H9 (cell line): ENCODE results near the gene EPHB2. TPM values are rescaled to one million over a fixed set of nuclear protein-coding genes. Genes with fewer than 3 reads are reported as not detected.

Experiments used
- DNase-seq: peaks from one replicate; pipeline ENCODE4 v3.0.0-alpha.2; 2017
- H2AFZ ChIP-seq: one replicate; pipeline ENCODE4 v1.6.1; 2013; ENCODE audit warnings: mild to moderate bottlenecking, low read length, control low read depth, moderate library complexity
- H2AK5ac ChIP-seq: 2 replicates; pipeline ENCODE4 v1.6.1; 2013; ENCODE audit warnings: low read length, control low read depth, mixed read lengths; ENCODE audit not compliant: insufficient read length
- H2BK120ac ChIP-seq: one replicate; pipeline ENCODE4 v1.6.1; 2013; ENCODE audit warnings: low read depth, mild to moderate bottlenecking, low read length, control low read depth, inconsistent platforms; ENCODE audit not compliant: poor library complexity, severe bottlenecking
- H2BK12ac ChIP-seq: 2 replicates; pipeline ENCODE4 v1.6.1; 2013; ENCODE audit warnings: low read length, control low read depth, mixed read lengths, low read depth; ENCODE audit not compliant: insufficient read length
- H2BK15ac ChIP-seq: 2 replicates; pipeline ENCODE4 v1.6.1; 2013; ENCODE audit warnings: low read depth, low read length, control low read depth
- H2BK20ac ChIP-seq: one replicate; pipeline ENCODE4 v1.6.1; 2013; ENCODE audit warnings: low read depth, mild to moderate bottlenecking, low read length, control low read depth, inconsistent platforms; ENCODE audit not compliant: poor library complexity, severe bottlenecking
- H2BK5ac ChIP-seq: 2 replicates; pipeline ENCODE4 v1.6.1; 2013; ENCODE audit warnings: low read length, control low read depth, mixed read lengths; ENCODE audit not compliant: insufficient read length
- H3K14ac ChIP-seq: 2 replicates; pipeline ENCODE4 v1.6.1; 2013; ENCODE audit warnings: low read length, control low read depth; ENCODE audit not compliant: insufficient read depth
- H3K18ac ChIP-seq: 2 replicates; pipeline ENCODE4 v1.6.1; 2013; ENCODE audit warnings: low read depth, mild to moderate bottlenecking, mixed read lengths, low read length, control low read depth; ENCODE audit not compliant: insufficient read length
- H3K23ac ChIP-seq: 2 replicates; pipeline ENCODE4 v1.6.1; 2013; ENCODE audit warnings: low read length, control low read depth, mixed read lengths, low read depth; ENCODE audit not compliant: insufficient read length
- H3K23me2 ChIP-seq: 2 replicates; pipeline ENCODE4 v1.6.1; 2013; ENCODE audit warnings: low read depth, mild to moderate bottlenecking, mixed read lengths, low read length, control low read depth; ENCODE audit not compliant: insufficient read length, poor library complexity, severe bottlenecking
- H3K27ac ChIP-seq: 2 replicates; pipeline ENCODE4 v1.5.1; 2013; ENCODE audit warnings: low read length, control low read depth, mixed read lengths, low read depth; ENCODE audit not compliant: insufficient read length
- H3K27me3 ChIP-seq: 2 replicates; pipeline ENCODE4 v1.6.1; 2013; ENCODE audit warnings: low read length, control low read depth, inconsistent platforms; ENCODE audit not compliant: insufficient read depth
- H3K4ac ChIP-seq: 2 replicates; pipeline ENCODE4 v1.6.1; 2013; ENCODE audit warnings: low read depth, mild to moderate bottlenecking, control low read depth, inconsistent platforms, low read length, moderate library complexity
- H3K4me1 ChIP-seq: 2 replicates; pipeline ENCODE4 v1.6.1; 2013; ENCODE audit warnings: low read length, control low read depth, inconsistent platforms; ENCODE audit not compliant: insufficient read depth
- H3K4me2 ChIP-seq: 2 replicates; pipeline ENCODE4 v1.6.1; 2013; ENCODE audit warnings: low read length, control low read depth, mixed read lengths; ENCODE audit not compliant: insufficient read length, insufficient read depth
- H3K56ac ChIP-seq: 2 replicates; pipeline ENCODE4 v1.6.1; 2013; ENCODE audit warnings: low read depth, mild to moderate bottlenecking, mixed read lengths, low read length, control low read depth; ENCODE audit not compliant: insufficient read length
- H3K79me1 ChIP-seq: 2 replicates; pipeline ENCODE4 v1.6.1; 2013; ENCODE audit warnings: low read depth, mild to moderate bottlenecking, moderate library complexity, low read length, control low read depth, inconsistent platforms; ENCODE audit not compliant: insufficient read depth, poor library complexity, severe bottlenecking
- H3K79me2 ChIP-seq: 2 replicates; pipeline ENCODE4 v1.6.1; 2013; ENCODE audit warnings: low read length, control low read depth, inconsistent platforms; ENCODE audit not compliant: insufficient read depth
- H3K9ac ChIP-seq: 2 replicates; pipeline ENCODE4 v1.6.1; 2013; ENCODE audit warnings: low read length, control low read depth, mixed read lengths; ENCODE audit not compliant: insufficient read length; ENCODE audit errors: extremely low read depth
- H3K9me3 ChIP-seq: one replicate; pipeline ENCODE4 v1.6.1; 2013; ENCODE audit warnings: low read depth, low read length, inconsistent platforms; ENCODE audit not compliant: control insufficient read depth
- H3T11ph ChIP-seq: one replicate; pipeline ENCODE4 v1.6.1; 2013; ENCODE audit warnings: mild to moderate bottlenecking, low read length, control low read depth, inconsistent platforms
- H4K20me1 ChIP-seq: one replicate; pipeline ENCODE4 v1.6.1; 2013; ENCODE audit not compliant: control insufficient read depth, insufficient read length, insufficient read depth
- H4K5ac ChIP-seq: 2 replicates; pipeline ENCODE4 v1.6.1; 2013; ENCODE audit warnings: low read depth, mild to moderate bottlenecking, mixed read lengths, low read length, control low read depth; ENCODE audit not compliant: insufficient read length
- H4K8ac ChIP-seq: replicated peaks from 2 replicates; pipeline ENCODE4 v1.6.1; 2013; ENCODE audit warnings: low read length, control low read depth, mixed read lengths, low read depth; ENCODE audit not compliant: insufficient read length
- H4K91ac ChIP-seq: 2 replicates; pipeline ENCODE4 v1.6.1; 2013; ENCODE audit warnings: low read depth, mild to moderate bottlenecking, moderate library complexity, mixed read lengths, low read length, control low read depth; ENCODE audit not compliant: insufficient read length
- H3K27ac Mint-ChIP-seq, 3 experiments: 2 replicates in 2 of 3; 3 replicates in 1 of 3; pipeline ENCODE4 v1.8.0; 2020 to 2021; ENCODE audit warnings: mixed read lengths in 3 of 3, mild to moderate bottlenecking in 1 of 3, moderate library complexity in 1 of 3
- H3K27me3 Mint-ChIP-seq: 2 replicates; pipeline ENCODE4 v1.8.0; 2021; ENCODE audit warnings: low read depth, mild to moderate bottlenecking, moderate library complexity, mixed read lengths
- H3K36me3 Mint-ChIP-seq, 3 experiments: 2 replicates in 2 of 3; 3 replicates in 1 of 3; pipeline ENCODE4 v1.8.0; 2020 to 2021; ENCODE audit warnings: low read depth in 3 of 3, mixed read lengths in 3 of 3; ENCODE audit not compliant: insufficient read depth in 1 of 3
- H3K4me1 Mint-ChIP-seq, 2 experiments: 2 replicates each; pipeline ENCODE4 v1.8.0; 2020; ENCODE audit warnings: mixed read lengths in 2 of 2
- H3K4me3 Mint-ChIP-seq, 2 experiments: 2 replicates in 1 of 2; 3 replicates in 1 of 2; pipeline ENCODE4 v1.8.0; 2020 to 2021; ENCODE audit warnings: mild to moderate bottlenecking in 2 of 2, mixed read lengths in 2 of 2, moderate library complexity in 1 of 2
- H3K9me3 Mint-ChIP-seq, 2 experiments: 2 replicates in 1 of 2; 3 replicates in 1 of 2; pipeline ENCODE4 v1.8.0; 2020; ENCODE audit warnings: mild to moderate bottlenecking in 2 of 2, mixed read lengths in 2 of 2, moderate library complexity in 1 of 2
- CTCF ChIP-seq: fragments of 200-600 bp; sonication (generic); conservative IDR thresholded peaks from 3 replicates; pipeline ENCODE4 v1.8.0; 2021; ENCODE audit warnings: antibody characterized with exemption, mild to moderate bottlenecking
- WGBS: extraction: QIAGEN DNeasy Blood & Tissue Kit; methylation state at CpG from one replicate; pipeline ENCODE4 v1.1.7; 2013; ENCODE audit warnings: missing lambda C conversion rate, low lambda C conversion rate, mixed read lengths; ENCODE audit not compliant: insufficient read length; ENCODE audit errors: extremely low coverage; 5-methylcytosine and 5-hydroxymethylcytosine counted together
- total RNA-seq: library from RNA; stranded (reverse); gene quantifications from 2 replicates; pipeline ENCODE4 v1.2.1, GENCODE V29; 2021

Gene EPHB2
- total RNA-seq, 1 experiment from 2014 or later, result 9.5 TPM

GRCh38 chr1:22846458-22846857 lies 135.8 kb downstream of the EPHB2 start:
- Histone ChIP-seq H2BK20ac (no peak overlapping the region), H4K5ac (no peak overlapping the region), H3K9ac (no peak overlapping the region), H3K79me2 (no peaks in the 10 kb centered on the region), H2AFZ (no peak overlapping the region), H3K4me1 (no peaks in the 10 kb centered on the region), H3K4me2 (no peak overlapping the region), H4K91ac (no peak overlapping the region), H3K14ac (peak overlapping the region; percentile 1; the same call in 1 of the 2 replicates), H2AK5ac (no peak overlapping the region), H2BK12ac (no peak overlapping the region), H3T11ph (no peak overlapping the region), H2BK15ac (no peak overlapping the region), H2BK5ac (no peak overlapping the region), H3K4ac (no peak overlapping the region), H3K18ac (no peak overlapping the region), H4K20me1 (no peaks in the 10 kb centered on the region), H3K27me3 (no peaks in the 10 kb centered on the region), H3K27ac (no peak overlapping the region), H2BK120ac (no peak overlapping the region), H3K23me2 (no peaks in the 10 kb centered on the region), H3K79me1 (no peaks in the 10 kb centered on the region), H3K56ac (no peak overlapping the region), H4K8ac (no peak overlapping the region), H3K23ac (no peak overlapping the region), H3K9me3 (no peaks in the 10 kb centered on the region)
- no peak overlapping the region for H3K27ac Mint-ChIP-seq
- no CpG with 5 or more reads among the region's 12 CpGs for WGBS
- H3K27me3 Mint-ChIP-seq, result peaks cover 4% of the 10 kb centered on the region; the same call in 1 of the 2 replicates
- no peak for DNase-seq
- H3K4me3 Mint-ChIP-seq, result no peak overlapping the region
- TF ChIP-seq CTCF, result no peak
- no peaks in the 10 kb centered on the region for H3K9me3 Mint-ChIP-seq
- no peaks in the 10 kb centered on the region for H3K36me3 Mint-ChIP-seq
- peaks cover 19 to 32% of the 10 kb centered on the region in 2 experiments for H3K4me1 Mint-ChIP-seq
